Parathyroid adenoma (tissue), 2 donors: ENCODE data around the gene TMPRSS6.

Source experiments
- H2AFZ ChIP-seq: fragments of 300-600 bp; sonication (generic); one replicate; pipeline ENCODE4 v1.7.0; 2017; ENCODE audit warnings: antibody characterized with exemption, mild to moderate bottlenecking
- H3K27ac ChIP-seq: fragments of 300-600 bp; sonication (generic); one replicate; pipeline ENCODE4 v1.7.0; 2017
- H3K27me3 ChIP-seq: fragments of 300-600 bp; sonication (generic); one replicate; pipeline ENCODE4 v1.7.0; 2017; ENCODE audit warnings: low read length; ENCODE audit not compliant: control insufficient read depth, insufficient read depth
- H3K36me3 ChIP-seq: fragments of 300-600 bp; sonication (generic); one replicate; pipeline ENCODE4 v1.7.0; 2017; ENCODE audit warnings: low read length; ENCODE audit not compliant: control insufficient read depth, insufficient read depth
- H3K4me1 ChIP-seq: fragments of 300-600 bp; sonication (generic); one replicate; pipeline ENCODE4 v1.7.0; 2017; ENCODE audit warnings: control low read depth
- H3K4me2 ChIP-seq: fragments of 300-600 bp; sonication (generic); one replicate; pipeline ENCODE4 v1.7.0; 2017; ENCODE audit warnings: low read length
- H3K4me3 ChIP-seq: fragments of 300-600 bp; sonication (generic); one replicate; pipeline ENCODE4 v1.7.0; 2017; ENCODE audit warnings: low read depth, low read length
- H3K79me2 ChIP-seq: fragments of 300-600 bp; sonication (generic); one replicate; pipeline ENCODE4 v1.7.0; 2017; ENCODE audit warnings: control low read depth
- H3K9ac ChIP-seq: fragments of 300-600 bp; sonication (generic); one replicate; pipeline ENCODE4 v1.7.0; 2017; ENCODE audit warnings: mild to moderate bottlenecking
- H3K9me3 ChIP-seq: fragments of 300-600 bp; sonication (generic); one replicate; pipeline ENCODE4 v1.7.0; 2017; ENCODE audit warnings: low read length; ENCODE audit not compliant: control insufficient read depth
- CTCF ChIP-seq: fragments of 300-600 bp; sonication (generic); IDR thresholded peaks from one replicate; pipeline ENCODE4 v1.7.0; 2017; ENCODE audit warnings: antibody characterized with exemption, mild to moderate bottlenecking
- donor health status: primary hyperparathyroidism.

TMPRSS6 gene

GRCh38 chr22:37122598-37123180 is 13.2 kb upstream of the TMPRSS6 start:
- TF ChIP-seq CTCF = no peak
- H3K4me3 ChIP-seq = no peak overlapping the region
- no peaks in the 10 kb centered on the region for H3K36me3 ChIP-seq
- H3K27ac ChIP-seq = no peak overlapping the region
- H3K4me2 ChIP-seq = no peak overlapping the region
- no peaks in the 10 kb centered on the region for H3K4me1 ChIP-seq
- no peak overlapping the region for H2AFZ ChIP-seq
- H3K9me3 ChIP-seq = no peaks in the 10 kb centered on the region
- H3K79me2 ChIP-seq = no peaks in the 10 kb centered on the region
- no peaks in the 10 kb centered on the region for H3K27me3 ChIP-seq
- no peak overlapping the region for H3K9ac ChIP-seq

GRCh38 chr22:37121887-37122591 is 12.5 kb upstream of the TMPRSS6 start:
- no peaks in the 10 kb centered on the region for H3K36me3 ChIP-seq
- H3K27ac ChIP-seq = no peak overlapping the region

GRCh38 chr22:37120569-37121340 is 11.2 kb upstream of the TMPRSS6 start:
- H3K4me1 ChIP-seq = no peaks in the 10 kb centered on the region
- no peak for TF ChIP-seq CTCF
- H3K27me3 ChIP-seq = no peaks in the 10 kb centered on the region
- H3K27ac ChIP-seq = no peak overlapping the region
- H3K36me3 ChIP-seq = no peaks in the 10 kb centered on the region
- no peak overlapping the region for H2AFZ ChIP-seq
- no peak overlapping the region for H3K4me2 ChIP-seq
- H3K9me3 ChIP-seq = no peaks in the 10 kb centered on the region
- H3K79me2 ChIP-seq = no peaks in the 10 kb centered on the region
- H3K4me3 ChIP-seq = no peak overlapping the region
- no peak overlapping the region for H3K9ac ChIP-seq

More at GRCh38 chr22:37121887-37122591, 12.5 kb upstream of the TMPRSS6 start:
- no peak overlapping the region for H3K9ac ChIP-seq
- no peaks in the 10 kb centered on the region for H3K27me3 ChIP-seq
- no peak for TF ChIP-seq CTCF
- no peak overlapping the region for H3K4me3 ChIP-seq
- no peaks in the 10 kb centered on the region for H3K79me2 ChIP-seq
- H3K9me3 ChIP-seq = no peaks in the 10 kb centered on the region
- no peak overlapping the region for H2AFZ ChIP-seq
- H3K4me2 ChIP-seq = no peak overlapping the region
- no peaks in the 10 kb centered on the region for H3K4me1 ChIP-seq

GRCh38 chr22:37119872-37120271 is 10.4 kb upstream of the TMPRSS6 start:
- Histone ChIP-seq H3K9me3 (no peaks in the 10 kb centered on the region), H3K4me3 (no peak overlapping the region), H3K27ac (no peak overlapping the region), H2AFZ (no peak overlapping the region), H3K79me2 (no peaks in the 10 kb centered on the region), H3K4me2 (no peak overlapping the region), H3K27me3 (no peaks in the 10 kb centered on the region), H3K9ac (no peak overlapping the region), H3K4me1 (no peaks in the 10 kb centered on the region), H3K36me3 (no peaks in the 10 kb centered on the region)
- no peak for TF ChIP-seq CTCF
